Measurements from ENCODE around the gene ACSBG1. TPM values are rescaled to one million over a fixed set of nuclear protein-coding genes. Genes with fewer than 3 reads are reported as not detected.

The ACSBG1 gene
- total RNA-seq, 1 donor from 2014 or later, result 1.8 TPM

DNA sequence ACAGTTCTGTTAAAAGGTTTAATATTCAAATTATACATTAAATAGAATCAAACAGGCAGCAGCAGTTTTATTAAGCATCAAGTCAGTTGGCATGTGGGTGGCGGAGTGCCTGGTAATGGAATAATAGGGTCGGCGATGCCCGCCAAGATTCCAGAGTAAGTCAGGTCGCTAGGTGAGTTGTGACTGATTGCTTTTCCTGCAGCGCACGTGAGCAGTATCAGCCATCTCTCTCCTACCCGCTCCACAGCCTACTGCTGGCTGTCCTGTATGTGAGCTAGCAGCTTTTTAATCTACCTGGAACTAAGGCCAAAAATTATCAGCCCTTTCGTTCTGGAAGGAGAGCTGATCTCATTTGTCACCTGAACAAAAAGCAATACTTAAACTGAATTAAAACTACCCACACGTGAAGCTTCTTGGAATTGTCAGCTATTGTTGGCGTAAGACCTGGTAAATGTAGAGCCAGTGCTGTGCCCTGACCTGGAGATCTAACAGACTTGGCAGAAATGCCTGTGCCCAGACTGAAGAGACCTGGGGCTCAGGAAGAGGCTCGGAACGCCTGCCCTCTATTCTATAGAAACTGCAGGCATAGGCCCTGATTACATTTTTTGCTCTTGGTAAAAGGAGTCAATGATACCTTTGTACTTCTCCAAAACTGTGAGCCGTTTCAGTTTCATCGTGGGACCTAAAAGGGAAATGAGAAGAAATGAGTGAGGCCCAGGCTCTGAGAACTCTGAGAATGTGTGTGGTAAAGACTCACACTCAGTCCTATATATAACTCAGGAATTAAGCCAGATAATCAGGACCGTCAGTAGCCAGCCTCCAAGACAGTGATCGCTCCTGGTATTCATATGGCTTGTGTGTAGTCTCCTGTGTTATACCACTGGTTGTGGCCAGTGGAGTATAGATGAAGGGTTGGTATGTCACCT is 63.3 kb downstream of the ACSBG1 start:
- intact Hi-C loops (cut with DNase I), result no loop called here
- H3K9me3 ChIP-seq, result no peaks in the 10 kb centered on the region
- H3K27me3 ChIP-seq (ENCODE audit: low read depth), result no peaks in the 10 kb centered on the region
- no peak overlapping the region for H3K27ac ChIP-seq
- H3K36me3 ChIP-seq, result peaks cover 67% of the 10 kb centered on the region
- TF ChIP-seq, protein P1, sequence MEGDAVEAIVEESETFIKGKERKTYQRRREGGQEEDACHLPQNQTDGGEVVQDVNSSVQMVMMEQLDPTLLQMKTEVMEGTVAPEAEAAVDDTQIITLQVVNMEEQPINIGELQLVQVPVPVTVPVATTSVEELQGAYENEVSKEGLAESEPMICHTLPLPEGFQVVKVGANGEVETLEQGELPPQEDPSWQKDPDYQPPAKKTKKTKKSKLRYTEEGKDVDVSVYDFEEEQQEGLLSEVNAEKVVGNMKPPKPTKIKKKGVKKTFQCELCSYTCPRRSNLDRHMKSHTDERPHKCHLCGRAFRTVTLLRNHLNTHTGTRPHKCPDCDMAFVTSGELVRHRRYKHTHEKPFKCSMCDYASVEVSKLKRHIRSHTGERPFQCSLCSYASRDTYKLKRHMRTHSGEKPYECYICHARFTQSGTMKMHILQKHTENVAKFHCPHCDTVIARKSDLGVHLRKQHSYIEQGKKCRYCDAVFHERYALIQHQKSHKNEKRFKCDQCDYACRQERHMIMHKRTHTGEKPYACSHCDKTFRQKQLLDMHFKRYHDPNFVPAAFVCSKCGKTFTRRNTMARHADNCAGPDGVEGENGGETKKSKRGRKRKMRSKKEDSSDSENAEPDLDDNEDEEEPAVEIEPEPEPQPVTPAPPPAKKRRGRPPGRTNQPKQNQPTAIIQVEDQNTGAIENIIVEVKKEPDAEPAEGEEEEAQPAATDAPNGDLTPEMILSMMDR (IDR thresholded peaks at IDR 0.05), result no peak
- ATAC-seq (peak in 1 of 2 donors; percentile 55), DNase-seq (no peak)
- H3K4me3 ChIP-seq, result no peak overlapping the region
- H3K4me1 ChIP-seq, result no peaks in the 10 kb centered on the region

DNA sequence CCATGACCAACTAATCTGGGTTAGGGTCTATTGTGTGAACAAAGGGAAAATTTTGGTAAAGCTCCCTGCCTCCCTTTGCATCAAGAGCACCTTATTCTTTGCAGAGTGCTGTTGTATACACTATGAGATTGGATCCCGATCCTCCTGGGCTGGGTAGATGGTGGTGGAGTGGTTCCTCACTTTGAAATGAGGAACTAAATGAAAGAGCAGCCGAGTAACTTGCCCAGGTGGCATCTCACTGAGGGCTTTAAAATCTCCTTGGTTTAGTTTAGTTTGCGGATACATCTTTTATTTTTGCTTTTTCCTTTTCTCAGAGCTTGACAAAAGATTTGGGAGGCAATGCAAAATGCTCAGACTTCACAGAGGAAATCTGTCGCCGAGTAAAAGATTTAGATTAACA is 65.8 kb downstream of the ACSBG1 start:
- intact Hi-C loops (cut with DNase I), result no loop called here
- Histone ChIP-seq H3K27me3 (ENCODE audit: low read depth) (no peaks in the 10 kb centered on the region), H3K36me3 (peaks cover 92% of the 10 kb centered on the region), H3K4me3 (no peak overlapping the region), H3K27ac (no peak overlapping the region), H3K9me3 (no peaks in the 10 kb centered on the region), H3K4me1 (no peaks in the 10 kb centered on the region)
- TF ChIP-seq, protein P1 (IDR thresholded peaks at IDR 0.05), result no peak
- ATAC-seq, result no peak
- DNase-seq, result no peak

DNA sequence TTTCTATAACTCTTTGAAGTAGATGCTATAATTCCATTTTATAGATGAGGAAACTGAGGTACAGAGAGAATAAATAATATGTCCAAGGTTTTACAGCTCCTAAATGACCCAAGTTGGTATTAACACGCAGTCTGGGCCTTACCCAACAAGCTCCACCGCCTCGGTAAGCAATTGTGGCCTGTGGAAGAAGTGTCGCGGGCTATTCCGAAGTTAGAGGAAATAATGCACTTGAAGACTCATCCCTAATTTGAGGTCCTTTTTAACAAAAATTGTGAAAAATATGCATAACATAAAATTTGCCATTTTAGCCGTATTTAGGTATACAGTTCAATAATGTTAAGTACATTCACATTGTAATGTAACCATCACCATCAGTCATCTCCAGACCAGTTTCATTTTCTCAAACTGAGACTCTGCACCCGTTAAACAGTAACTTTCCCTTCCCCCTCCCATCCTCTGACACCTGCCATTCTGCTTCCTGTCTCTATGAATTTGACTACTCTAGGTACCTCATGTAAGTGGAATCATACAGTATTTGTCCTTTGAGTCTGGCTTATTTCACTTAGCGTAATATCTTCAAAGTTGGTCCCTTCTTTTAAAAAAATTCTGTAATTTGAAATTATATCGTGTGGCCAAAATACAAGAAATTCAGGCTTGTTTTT is 67.0 kb downstream of the ACSBG1 start:
- no peak for DNase-seq
- no peaks in the 10 kb centered on the region for H3K4me1 ChIP-seq
- H3K4me3 ChIP-seq, result no peak overlapping the region
- intact Hi-C loops (cut with DNase I), result no loop called here
- H3K27me3 ChIP-seq (ENCODE audit: low read depth), result no peaks in the 10 kb centered on the region
- ATAC-seq, result no peak
- H3K27ac ChIP-seq, result no peak overlapping the region
- H3K36me3 ChIP-seq, result peaks cover 100% of the 10 kb centered on the region
- H3K9me3 ChIP-seq, result no peaks in the 10 kb centered on the region
- TF ChIP-seq, protein P1 (IDR thresholded peaks at IDR 0.05), result no peak

DNA sequence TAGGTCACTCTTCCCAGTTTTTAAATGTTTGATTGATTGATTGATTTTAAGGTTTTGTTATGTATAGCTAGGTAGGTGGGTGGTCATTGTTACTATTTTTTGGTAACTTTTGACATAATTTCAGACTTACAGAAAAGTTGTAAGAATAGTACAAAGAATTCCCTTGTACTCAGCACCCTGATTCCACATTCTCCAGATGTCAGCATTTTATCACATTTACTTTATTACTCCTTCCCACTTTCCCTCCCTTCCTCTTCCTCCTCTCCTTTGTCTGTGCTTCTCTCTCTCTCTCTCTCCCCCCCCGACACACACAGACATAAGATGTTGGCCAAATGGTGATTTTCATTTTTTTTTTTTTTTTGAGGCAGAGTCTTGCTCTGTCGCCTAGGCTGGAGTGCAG is 70.4 kb downstream of the ACSBG1 start:
- Histone ChIP-seq H3K4me1 (no peaks in the 10 kb centered on the region), H3K9me3 (no peaks in the 10 kb centered on the region), H3K27ac (no peak overlapping the region), H3K36me3 (peaks cover 100% of the 10 kb centered on the region), H3K27me3 (ENCODE audit: low read depth) (no peaks in the 10 kb centered on the region), H3K4me3 (no peak overlapping the region)
- intact Hi-C loops (cut with DNase I), result no loop called here
- DNase-seq (no peak), ATAC-seq (no peak)
- TF ChIP-seq, protein P1 (IDR thresholded peaks at IDR 0.05), result no peak

DNA sequence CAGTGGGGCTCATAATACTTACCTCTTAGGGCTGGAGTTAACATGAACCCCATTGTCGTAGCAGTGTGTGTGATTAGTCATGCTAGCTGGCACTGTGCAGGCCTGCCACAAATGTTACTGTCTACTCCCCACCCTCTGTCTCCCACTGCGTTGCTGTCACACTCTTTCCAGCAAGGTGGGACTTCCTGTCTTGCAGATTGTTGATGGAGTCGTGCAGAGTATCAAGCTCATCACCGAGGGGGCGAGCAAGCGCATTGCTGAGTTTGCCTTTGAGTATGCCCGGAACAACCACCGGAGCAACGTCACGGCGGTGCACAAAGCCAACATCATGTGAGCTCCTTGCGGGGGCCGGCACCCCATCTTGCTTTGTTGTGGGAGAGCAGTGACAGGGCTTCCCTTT is 72.3 kb downstream of the ACSBG1 start:
- no peaks in the 10 kb centered on the region for H3K9me3 ChIP-seq
- peaks cover 99% of the 10 kb centered on the region for H3K36me3 ChIP-seq
- no peak for DNase-seq
- no peak overlapping the region for H3K27ac ChIP-seq
- TF ChIP-seq, protein P1 (IDR thresholded peaks at IDR 0.05), result no peak
- intact Hi-C loops (cut with DNase I), result no loop called here
- H3K27me3 ChIP-seq (ENCODE audit: low read depth), result no peaks in the 10 kb centered on the region
- ATAC-seq, result no peak
- no peak overlapping the region for H3K4me3 ChIP-seq
- no peaks in the 10 kb centered on the region for H3K4me1 ChIP-seq
